IPS-15b (cell line): ENCODE results near the gene MEAK7.

Source experiments
- H3K27me3 ChIP-seq: one replicate; pipeline ENCODE4 v1.6.1; 2013; ENCODE audit warnings: low read length; ENCODE audit not compliant: control insufficient read depth, insufficient read depth
- H3K36me3 ChIP-seq: one replicate; pipeline ENCODE4 v1.6.1; 2013; ENCODE audit warnings: low read length; ENCODE audit not compliant: control insufficient read depth, insufficient read depth
- H3K4me1 ChIP-seq: one replicate; pipeline ENCODE4 v1.6.1; 2013; ENCODE audit warnings: mild to moderate bottlenecking, low read length; ENCODE audit not compliant: control insufficient read depth, insufficient read depth
- H3K4me3 ChIP-seq: one replicate; pipeline ENCODE4 v1.5.1; 2013; ENCODE audit warnings: low read depth, low read length
- H3K9ac ChIP-seq: one replicate; pipeline ENCODE4 v1.6.1; 2013; ENCODE audit warnings: low read depth, mild to moderate bottlenecking, low read length
- H3K9me3 ChIP-seq: one replicate; pipeline ENCODE4 v1.6.1; 2013; ENCODE audit warnings: mild to moderate bottlenecking, low read length; ENCODE audit not compliant: control insufficient read depth, insufficient read depth

The MEAK7 gene

GRCh38 chr16:84482951-84483881 is 21.2 kb downstream of the MEAK7 start:
- no peaks in the 10 kb centered on the region for H3K9me3 ChIP-seq
- peaks cover 12% of the 10 kb centered on the region for H3K36me3 ChIP-seq
- H3K4me1 ChIP-seq, result no peaks in the 10 kb centered on the region
- no peak overlapping the region for H3K9ac ChIP-seq
- H3K27me3 ChIP-seq, result no peaks in the 10 kb centered on the region
- no peak overlapping the region for H3K4me3 ChIP-seq

- H3K4me3 ChIP-seq, result no peak overlapping the region
- no peaks in the 10 kb centered on the region for H3K4me1 ChIP-seq
- H3K27me3 ChIP-seq, result no peaks in the 10 kb centered on the region
- no peak overlapping the region for H3K9ac ChIP-seq
- peaks cover 10% of the 10 kb centered on the region for H3K36me3 ChIP-seq
- H3K9me3 ChIP-seq, result no peaks in the 10 kb centered on the region
These were observed 22.2 kb downstream of the MEAK7 start for GRCh38 chr16:84482001-84482891.

GRCh38 chr16:84481051-84481735 is 23.3 kb downstream of the MEAK7 start:
- Histone ChIP-seq H3K9me3 (no peaks in the 10 kb centered on the region), H3K27me3 (no peaks in the 10 kb centered on the region), H3K36me3 (peaks cover 9% of the 10 kb centered on the region), H3K4me3 (no peak overlapping the region), H3K9ac (no peak overlapping the region), H3K4me1 (no peaks in the 10 kb centered on the region)

GRCh38 chr16:84479716-84480450 is 24.6 kb downstream of the MEAK7 start:
- Histone ChIP-seq H3K4me1 (no peaks in the 10 kb centered on the region), H3K4me3 (no peak overlapping the region), H3K27me3 (no peaks in the 10 kb centered on the region), H3K9me3 (peaks cover 4% of the 10 kb centered on the region), H3K9ac (no peak overlapping the region), H3K36me3 (peaks cover 9% of the 10 kb centered on the region)

- no peak overlapping the region for H3K9ac ChIP-seq
- H3K4me1 ChIP-seq, result no peaks in the 10 kb centered on the region
- no peak overlapping the region for H3K4me3 ChIP-seq
- peaks cover 9% of the 10 kb centered on the region for H3K36me3 ChIP-seq
- no peaks in the 10 kb centered on the region for H3K27me3 ChIP-seq
- peaks cover 4% of the 10 kb centered on the region for H3K9me3 ChIP-seq
These were observed 26.1 kb downstream of the MEAK7 start for GRCh38 chr16:84478172-84478947.

GRCh38 chr16:84477661-84478060 is 26.8 kb downstream of the MEAK7 start:
- no peak overlapping the region for H3K4me3 ChIP-seq
- H3K27me3 ChIP-seq, result no peaks in the 10 kb centered on the region
- H3K9me3 ChIP-seq, result peaks cover 4% of the 10 kb centered on the region
- no peaks in the 10 kb centered on the region for H3K4me1 ChIP-seq
- peaks cover 5% of the 10 kb centered on the region for H3K36me3 ChIP-seq
- no peak overlapping the region for H3K9ac ChIP-seq

GRCh38 chr16:84476401-84476800 is 28.1 kb downstream of the MEAK7 start:
- H3K9ac ChIP-seq, result no peak overlapping the region

GRCh38 chr16:84475643-84476240 is 28.7 kb downstream of the MEAK7 start:
- Histone ChIP-seq H3K27me3 (no peaks in the 10 kb centered on the region), H3K36me3 (peaks cover 2% of the 10 kb centered on the region), H3K9me3 (peaks cover 4% of the 10 kb centered on the region), H3K4me3 (no peak overlapping the region), H3K4me1 (no peaks in the 10 kb centered on the region), H3K9ac (no peak overlapping the region)

More at GRCh38 chr16:84476401-84476800, 28.1 kb downstream of the MEAK7 start:
- Histone ChIP-seq H3K27me3 (no peaks in the 10 kb centered on the region), H3K4me1 (no peaks in the 10 kb centered on the region), H3K36me3 (peaks cover 2% of the 10 kb centered on the region), H3K4me3 (no peak overlapping the region), H3K9me3 (peaks cover 4% of the 10 kb centered on the region)

GRCh38 chr16:84471966-84472365 is 32.5 kb downstream of the MEAK7 start:
- H3K4me3 ChIP-seq, result no peak overlapping the region
- H3K9ac ChIP-seq, result no peak overlapping the region
- peaks cover 3% of the 10 kb centered on the region for H3K36me3 ChIP-seq
- no peaks in the 10 kb centered on the region for H3K4me1 ChIP-seq
- peaks cover 4% of the 10 kb centered on the region for H3K9me3 ChIP-seq
- no peaks in the 10 kb centered on the region for H3K27me3 ChIP-seq

- H3K36me3 ChIP-seq, result peaks cover 3% of the 10 kb centered on the region
- peaks cover 4% of the 10 kb centered on the region for H3K9me3 ChIP-seq
- no peaks in the 10 kb centered on the region for H3K4me1 ChIP-seq
These were observed 33.1 kb downstream of the MEAK7 start for GRCh38 chr16:84471316-84471715.

More at GRCh38 chr16:84471316-84471715, 33.1 kb downstream of the MEAK7 start:
- Histone ChIP-seq H3K9ac (no peak overlapping the region), H3K27me3 (no peaks in the 10 kb centered on the region), H3K4me3 (no peak overlapping the region)
